Measurements from ENCODE around the gene HECW1. TPM values are rescaled to one million over a fixed set of nuclear protein-coding genes. Genes with fewer than 3 reads are reported as not detected.

HECW1 gene
- total and polyA plus RNA-seq, 2 of the 8 experiments (the other 6 are each of a cell fraction or from before 2014, with no cell fraction given) = 2.9 to 12.7 TPM

DNA sequence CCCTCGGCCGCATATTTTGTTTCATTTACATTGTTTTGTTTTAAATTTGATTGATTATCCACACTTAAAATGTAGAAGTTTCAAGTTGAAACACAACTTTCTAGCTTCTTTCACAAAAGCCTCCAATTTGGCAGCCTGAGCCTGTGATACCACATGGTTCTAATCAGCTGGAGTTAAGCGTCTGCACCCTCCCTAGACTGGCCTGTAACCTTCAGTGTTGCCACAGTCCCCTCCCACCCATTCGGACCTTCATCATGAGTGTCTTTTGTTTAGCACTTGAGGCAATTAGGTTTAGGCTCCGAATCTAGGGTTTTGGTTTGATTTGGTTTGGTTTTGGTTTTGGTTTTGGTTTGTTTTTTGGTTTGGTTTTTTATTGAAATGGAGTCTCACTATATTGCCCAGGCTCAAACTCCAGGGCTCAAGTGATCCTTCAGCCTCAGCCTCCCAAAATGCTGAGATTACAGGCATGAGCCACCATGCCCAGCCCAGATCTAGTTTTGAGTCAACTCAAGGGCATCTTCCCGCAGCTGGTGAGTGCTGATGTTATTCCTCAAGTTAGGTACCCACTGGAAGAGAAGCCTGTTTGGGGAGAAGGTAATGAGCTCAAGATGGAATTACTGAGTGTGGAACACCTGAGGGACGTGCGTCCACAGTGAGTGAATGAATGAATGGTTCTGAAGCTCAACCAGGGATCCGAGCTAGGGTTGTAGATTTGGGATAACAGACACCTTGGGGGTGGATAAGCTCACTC lies 201.4 kb downstream of the HECW1 start:
- no peak overlapping the region for H4K5ac ChIP-seq (ENCODE audit: insufficient read length, low read depth, low read length)
- no peak overlapping the region for H2BK12ac ChIP-seq (ENCODE audit: low read depth, low read length)
- H3K79me2 ChIP-seq (ENCODE audit: control insufficient read depth in 1 of 2, insufficient read depth in 2 of 2, low read length in 2 of 2) = no peaks in the 10 kb centered on the region
- no peak overlapping the region for H4K8ac ChIP-seq (ENCODE audit: extremely low read depth, insufficient read depth, low read length)
- H3K4me3 ChIP-seq (ENCODE audit: extremely low read depth in 1 of 4, insufficient read depth in 2 of 4, low read depth in 3 of 4, low read length in 4 of 4) = no peak overlapping the region
- H3K9ac ChIP-seq (replicated peaks in 1 of 4; ENCODE audit: extremely low read depth in 1 of 4, low read depth in 3 of 4, low read length in 3 of 4) = no peak overlapping the region
- H2AFZ ChIP-seq (ENCODE audit: low read length) = no peak overlapping the region
- no peak overlapping the region for H2BK5ac ChIP-seq (ENCODE audit: low read depth, low read length)
- peaks cover 0 to 7% (median 3%) of the 10 kb centered on the region in 4 experiments; a peak in 4 of 7 replicates for H3K4me1 ChIP-seq (replicated peaks in 1 of 4; ENCODE audit: control insufficient read depth in 3 of 4, insufficient read depth in 4 of 4, low read length in 3 of 4)
- no peak overlapping the region for H2BK15ac ChIP-seq (ENCODE audit: low read length)
- no peak overlapping the region for H3K56ac ChIP-seq (replicated peaks; ENCODE audit: insufficient read length, low read depth, low read length)
- H2BK120ac ChIP-seq (replicated peaks; ENCODE audit: low read depth, low read length) = no peak overlapping the region
- no peaks in the 10 kb centered on the region for H3K79me1 ChIP-seq (ENCODE audit: low read depth, low read length)
- no peaks in the 10 kb centered on the region for H3K9me3 ChIP-seq (ENCODE audit: insufficient read depth in 2 of 2, low read depth in 1 of 2, low read length in 1 of 2)
- no peak overlapping the region for H2AK5ac ChIP-seq (ENCODE audit: low read depth, low read length)
- no peaks in the 10 kb centered on the region for H4K20me1 ChIP-seq (replicated peaks in 1 of 2; ENCODE audit: control insufficient read depth in 1 of 2, insufficient read depth in 2 of 2, low read length in 2 of 2)
- H3K18ac ChIP-seq (ENCODE audit: extremely low read depth, low read length) = no peak overlapping the region
- FAIRE-seq = no peak
- no peaks in the 10 kb centered on the region for H3K36me3 ChIP-seq (ENCODE audit: control insufficient read depth in 2 of 4, insufficient read depth in 4 of 4, low read length in 3 of 4)
- no peak overlapping the region for H4K91ac ChIP-seq (replicated peaks; ENCODE audit: insufficient read length, low read length)
- DNase-seq (ENCODE audit: low read depth in 1 of 2, low spot score in 2 of 2) = no peak
- WGBS, 2 experiments (ENCODE audit: extremely low coverage in 1 of 2, insufficient coverage in 1 of 2, insufficient read length in 1 of 2, insufficient replicate concordance in 2 of 2, low coverage in 1 of 2, low lambda C conversion rate in 2 of 2, missing lambda C conversion rate in 1 of 2) = 92% methylated on average over 9 of the region's 9 CpGs; no CpG with 5 or more reads in 1 of the 2 experiments
- H3K23ac ChIP-seq (ENCODE audit: insufficient read length) = no peak overlapping the region
- no peak overlapping the region for H3K4ac ChIP-seq (replicated peaks; ENCODE audit: insufficient read length, low read depth, low read length)
- H3K23me2 ChIP-seq (ENCODE audit: low read depth, low read length) = no peaks in the 10 kb centered on the region; the same call in 1 of the 2 replicates
- no peak overlapping the region for H3K27ac ChIP-seq (ENCODE audit: low read depth, low read length)
- no peak overlapping the region for H3K4me2 ChIP-seq (ENCODE audit: insufficient read depth in 1 of 2, low read depth in 2 of 2, low read length in 2 of 2)
- no peak overlapping the region for H3K14ac ChIP-seq (ENCODE audit: insufficient read length)
- ChIA-PET CTCF (ENCODE audit: partially characterized antibody) (interaction anchor here (0.5 to 4.1 kb wide), 8 partner anchors 8 to 207 kb away, joined by 3 to 14 read pairs (median 4); no protein-coding TSS in a partner anchor), POLR2A (ENCODE audit: partially characterized antibody) (no interaction called here)
- TF ChIP-seq GTF2F1 (IDR thresholded peaks at IDR 0.05; ENCODE audit: borderline replicate concordance, low read depth, low read length) = no peak
- TF ChIP-seq KDM1A (IDR thresholded peaks at IDR 0.05; ENCODE audit: borderline replicate concordance, low read length) = no peak
- no peak for TF ChIP-seq JUN (IDR thresholded peaks at IDR 0.05; ENCODE audit: low read depth, low read length)
- TF ChIP-seq SIX5 (IDR thresholded peaks at IDR 0.05; ENCODE audit: low read depth, low read length) = no peak
- TF ChIP-seq SIRT6 (IDR thresholded peaks at IDR 0.05; ENCODE audit: low read length) = no peak
- TF ChIP-seq CREB1 (IDR thresholded peaks at IDR 0.05) = no peak
- TF ChIP-seq NANOG (IDR thresholded peaks at IDR 0.05; ENCODE audit: insufficient read depth, low read depth, low read length, poor library complexity, severe bottlenecking) = no peak
- no peak for TF ChIP-seq CTBP2 (IDR thresholded peaks at IDR 0.05; ENCODE audit: borderline replicate concordance, insufficient read depth, insufficient read length, low read length)
- no peak for TF ChIP-seq SP1 (IDR thresholded peaks at IDR 0.05; ENCODE audit: low read depth, low read length)
- TF ChIP-seq YY1 (IDR thresholded peaks at IDR 0.05; ENCODE audit: low read depth, low read length) = no peak
- no peak overlapping the region for H2BK20ac ChIP-seq (ENCODE audit: low read length)
- H3K27me3 ChIP-seq (replicated peaks in 1 of 4; ENCODE audit: control insufficient read depth in 3 of 4, extremely low read depth in 1 of 4, insufficient read depth in 3 of 4, low read length in 3 of 4) = no peaks in the 10 kb centered on the region

All from H1 (cell line).